Measurements from ENCODE around the gene GPC5. TPM values are rescaled to one million over a fixed set of nuclear protein-coding genes. Genes with fewer than 3 reads are reported as not detected.
"Not testable (repeated sequence)": the region's sequence is repeated elsewhere in the genome, so short reads cannot be mapped to it uniquely, and the experiment has no call there.

GPC5 gene
- total RNA-seq, 4 donors from 2014 or later, result not detected

GRCh38 chr13:91893040-91893439 is 494.6 kb downstream of the GPC5 start:
- in situ Hi-C loops (cut with MboI; ENCODE audit: low sequenced_read_pairs in 4 of 4) (no loop called here), intact Hi-C loops (cut with DNase I; ENCODE audit: low total_unique reads) (no loop called here)
- no peak overlapping the region for H3K4me3 ChIP-seq
- no peak overlapping the region for H3K27ac ChIP-seq
- TF ChIP-seq POLR2A (IDR thresholded peaks at IDR 0.05), result no peak
- TF ChIP-seq CTCF (IDR thresholded peaks at IDR 0.05 in 4 of 5, conservative IDR thresholded peaks at IDR 0.05 in 1 of 5), result no peak
- no peaks in the 10 kb centered on the region for H3K9me3 ChIP-seq
- DNase-seq (no peak), ATAC-seq (no peak)
- H3K27me3 ChIP-seq, result no peaks in the 10 kb centered on the region
- H3K36me3 ChIP-seq, result no peaks in the 10 kb centered on the region
- H3K4me1 ChIP-seq, result no peaks in the 10 kb centered on the region

GRCh38 chr13:91894316-91894715 is 495.9 kb downstream of the GPC5 start:
- no peak for DNase-seq
- no peaks in the 10 kb centered on the region for H3K9me3 ChIP-seq
- no peak overlapping the region for H3K27ac ChIP-seq
- no peaks in the 10 kb centered on the region for H3K4me1 ChIP-seq
- no peaks in the 10 kb centered on the region for H3K36me3 ChIP-seq
- no peak overlapping the region for H3K4me3 ChIP-seq
- intact Hi-C loops (cut with DNase I; ENCODE audit: low total_unique reads) (no loop called here), in situ Hi-C loops (cut with MboI; ENCODE audit: low sequenced_read_pairs in 4 of 4) (no loop called here)
- ATAC-seq, result no peak
- TF ChIP-seq POLR2A (IDR thresholded peaks at IDR 0.05) (no peak), CTCF (IDR thresholded peaks at IDR 0.05 in 4 of 5, conservative IDR thresholded peaks at IDR 0.05 in 1 of 5) (no peak)
- H3K27me3 ChIP-seq, result no peaks in the 10 kb centered on the region

GRCh38 chr13:91896547-91896946 is 498.1 kb downstream of the GPC5 start:
- Histone ChIP-seq H3K4me1 (no peaks in the 10 kb centered on the region), H3K27me3 (no peaks in the 10 kb centered on the region), H3K27ac (no peak overlapping the region), H3K4me3 (no peak overlapping the region), H3K9me3 (no peaks in the 10 kb centered on the region), H3K36me3 (no peaks in the 10 kb centered on the region)
- intact Hi-C loops (cut with DNase I; ENCODE audit: low total_unique reads), result no loop called here
- TF ChIP-seq POLR2A (IDR thresholded peaks at IDR 0.05) (no peak), CTCF (IDR thresholded peaks at IDR 0.05 in 4 of 5, conservative IDR thresholded peaks at IDR 0.05 in 1 of 5) (no peak)
- no peak for ATAC-seq
- in situ Hi-C loops (cut with MboI; ENCODE audit: low sequenced_read_pairs in 4 of 4), result no loop called here
- no peak for DNase-seq

- DNase-seq; H3K4me1 ChIP-seq; H3K9me3 ChIP-seq; H3K4me3 ChIP-seq; intact Hi-C loops (cut with DNase I; ENCODE audit: low total_unique reads); ATAC-seq; H3K36me3 ChIP-seq; in situ Hi-C loops (cut with MboI; ENCODE audit: low sequenced_read_pairs in 4 of 4); H3K27ac ChIP-seq; H3K27me3 ChIP-seq: not testable (repeated sequence)
Observed at GRCh38 chr13:91898986-91899385, 500.6 kb downstream of the GPC5 start.

GRCh38 chr13:91902291-91902690 is 503.9 kb downstream of the GPC5 start:
- intact Hi-C loops (cut with DNase I; ENCODE audit: low total_unique reads) (no loop called here), in situ Hi-C loops (cut with MboI; ENCODE audit: low sequenced_read_pairs in 4 of 4) (no loop called here)
- no peak for ATAC-seq
- Histone ChIP-seq H3K9me3 (no peaks in the 10 kb centered on the region), H3K27me3 (no peaks in the 10 kb centered on the region), H3K36me3 (no peaks in the 10 kb centered on the region), H3K27ac (no peak overlapping the region), H3K4me1 (no peaks in the 10 kb centered on the region), H3K4me3 (no peak overlapping the region)
- TF ChIP-seq POLR2A (IDR thresholded peaks at IDR 0.05), result no peak
- TF ChIP-seq CTCF (IDR thresholded peaks at IDR 0.05 in 4 of 5, conservative IDR thresholded peaks at IDR 0.05 in 1 of 5), result no peak
- no peak for DNase-seq

Measured in gastrocnemius medialis (tissue), 4 donors.